CD4-positive, alpha-beta T cell treated with Interleukin-17A for 4 hours (primary cell): ENCODE results near the gene MYPN.
"Not testable (repeated sequence)": the region's sequence is repeated elsewhere in the genome, so short reads cannot be mapped to it uniquely, and the experiment has no call there.

ENCODE experiments used
- DNase-seq: peaks from one replicate; pipeline ENCODE4 v3.0.0-alpha.2; 2020; ENCODE audit warnings: mixed read lengths

The MYPN gene

GRCh38 chr10:68233046-68233445, 123.8 kb downstream of the MYPN start:
- no peak for DNase-seq

- DNase-seq, result no peak
Observed at GRCh38 chr10:68235111-68235510, 125.8 kb downstream of the MYPN start.

GRCh38 chr10:68235581-68235980, 126.3 kb downstream of the MYPN start:
- no peak for DNase-seq

- no peak for DNase-seq
Observed at GRCh38 chr10:68237173-68237572, 127.9 kb downstream of the MYPN start.

GRCh38 chr10:68238371-68238770, 129.1 kb downstream of the MYPN start:
- no peak for DNase-seq

- no peak for DNase-seq
Observed at GRCh38 chr10:68239069-68239468, 129.8 kb downstream of the MYPN start.

- no peak for DNase-seq
Observed at GRCh38 chr10:68239596-68240150, 130.4 kb downstream of the MYPN start.

GRCh38 chr10:68242051-68242450, 132.8 kb downstream of the MYPN start:
- DNase-seq, result no peak

GRCh38 chr10:68246397-68246796, 137.1 kb downstream of the MYPN start:
- not testable (repeated sequence) for DNase-seq

- DNase-seq, result no peak
Observed at GRCh38 chr10:68247931-68248330, 138.6 kb downstream of the MYPN start.

- no peak for DNase-seq
Observed at GRCh38 chr10:68249297-68249696, 140.0 kb downstream of the MYPN start.

- no peak for DNase-seq
Observed at GRCh38 chr10:68251151-68251550, 141.9 kb downstream of the MYPN start.

GRCh38 chr10:68251625-68252495, 142.6 kb downstream of the MYPN start:
- no peak for DNase-seq

GRCh38 chr10:68253346-68253745, 144.1 kb downstream of the MYPN start:
- DNase-seq, result no peak

GRCh38 chr10:68261132-68261856, 152.0 kb downstream of the MYPN start:
- DNase-seq, result no peak
